MV-4-11 (cell line): ENCODE results near the gene RPLP2.
A peak's percentile ranks its signal among the peaks of the same experiment; 100 is the strongest.

Experiments
- DNase-seq: peaks from one replicate; lab custom pipeline; 2025; lab: John Stamatoyannopoulos, UW

Gene RPLP2

DNA sequence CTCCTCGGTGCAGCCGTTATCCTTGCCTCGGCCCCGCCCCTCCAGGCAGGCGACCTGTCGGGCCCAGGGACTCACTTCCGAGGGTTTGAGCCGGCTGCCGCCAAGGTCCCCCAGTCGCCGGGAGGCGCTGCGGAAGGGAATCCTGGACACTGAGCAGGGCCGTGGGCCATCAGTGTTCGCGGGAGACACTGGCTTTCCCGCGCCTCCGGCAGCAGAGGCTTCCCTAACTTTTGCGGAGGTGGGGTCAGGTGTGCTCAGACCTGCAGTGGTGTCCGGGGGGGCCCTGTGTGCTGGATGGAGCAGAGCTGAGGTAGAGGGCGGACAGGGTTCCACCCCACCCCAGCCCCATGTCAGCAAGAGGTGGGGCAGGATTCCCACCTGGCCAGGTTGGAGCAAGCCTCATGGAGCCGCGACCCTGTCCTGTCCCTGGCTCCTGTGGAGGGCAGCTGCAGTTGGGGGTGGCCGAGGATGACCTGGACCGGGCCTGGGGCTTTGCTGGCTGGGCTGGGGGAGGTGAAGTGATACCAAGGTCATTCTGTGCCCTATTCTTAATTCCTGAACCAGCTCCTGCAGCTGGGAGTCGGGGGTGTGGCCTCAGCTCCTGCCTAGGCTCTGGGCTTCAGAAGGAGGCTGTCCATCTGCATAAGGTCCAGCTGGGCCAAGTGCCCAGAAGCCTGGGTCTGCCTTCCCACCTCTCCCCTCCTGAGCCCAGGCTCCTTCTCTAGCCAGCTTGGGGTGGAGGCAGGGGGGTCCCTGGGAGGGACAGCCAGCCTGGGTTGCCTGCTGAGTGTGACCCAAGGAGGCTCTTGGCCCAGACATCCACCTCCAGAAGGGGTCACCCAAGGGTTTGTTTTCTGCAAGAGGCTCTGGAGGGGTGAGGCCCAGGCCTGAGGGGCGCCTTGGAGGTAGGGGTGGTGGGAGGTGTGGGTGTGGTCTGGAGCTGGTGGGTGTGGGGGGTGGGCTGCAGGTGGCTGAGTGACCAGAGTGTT is 41.3 kb downstream of the RPLP2 start:
- DNase-seq, result no peak

DNA sequence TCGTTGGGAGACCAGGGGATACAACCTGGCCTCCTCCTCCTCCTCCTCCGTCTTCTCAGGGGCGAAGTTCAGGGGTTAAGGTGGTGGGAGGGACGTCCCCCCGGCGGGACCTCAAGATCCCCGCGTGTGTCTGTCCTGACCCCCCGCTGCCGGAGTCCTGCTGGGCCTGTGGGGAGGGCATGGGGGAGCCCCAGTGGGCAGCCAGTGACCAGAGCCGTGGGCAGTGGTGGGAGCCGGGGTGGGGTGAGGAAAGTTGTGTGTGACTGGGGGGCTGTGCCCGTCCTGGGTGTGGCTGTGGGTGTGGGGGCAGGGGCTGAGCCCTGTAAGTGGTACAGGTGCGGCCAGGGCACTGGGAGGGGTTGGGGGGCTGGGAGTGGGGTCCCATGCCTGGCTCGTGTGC is 43.0 kb downstream of the RPLP2 start:
- DNase-seq, result no peak

DNA sequence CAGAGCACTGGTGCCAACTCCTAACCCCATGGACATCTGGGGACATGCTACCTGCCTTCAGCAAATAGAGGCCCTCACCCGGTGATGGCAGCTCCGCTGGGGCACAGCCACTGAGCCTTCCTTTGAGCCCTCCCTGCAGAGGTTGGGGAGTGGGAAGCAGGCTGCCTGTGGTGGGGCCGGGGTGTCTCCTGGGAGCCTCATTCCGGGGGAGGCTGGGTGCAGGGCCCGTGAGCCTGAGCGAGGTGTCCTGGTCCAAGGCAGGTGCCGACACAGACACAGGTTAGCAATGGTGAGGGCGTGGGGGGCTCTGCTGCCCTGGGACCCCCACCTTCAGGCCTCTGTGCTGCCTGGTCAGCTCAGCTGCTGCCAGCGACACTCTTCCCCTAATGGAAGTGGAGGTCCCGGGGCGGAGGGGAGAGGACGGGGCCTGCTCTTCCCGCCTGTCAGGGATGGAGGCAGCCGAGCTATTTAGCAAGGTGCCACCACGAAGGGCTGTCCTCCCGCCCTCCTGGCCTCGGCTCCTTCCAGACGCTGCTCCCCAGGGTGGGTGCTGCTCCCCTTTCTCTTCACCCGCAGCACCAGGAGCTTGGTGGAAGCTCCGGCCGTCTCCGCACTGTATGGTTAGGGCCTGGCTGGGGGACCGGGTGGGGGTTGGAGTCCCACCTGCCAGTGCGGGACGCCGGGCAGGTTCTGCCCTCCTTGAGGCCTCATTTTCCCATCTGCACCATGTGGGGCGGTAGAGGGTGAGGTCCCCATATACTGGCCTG is 44.1 kb downstream of the RPLP2 start:
- no peak for DNase-seq

DNA sequence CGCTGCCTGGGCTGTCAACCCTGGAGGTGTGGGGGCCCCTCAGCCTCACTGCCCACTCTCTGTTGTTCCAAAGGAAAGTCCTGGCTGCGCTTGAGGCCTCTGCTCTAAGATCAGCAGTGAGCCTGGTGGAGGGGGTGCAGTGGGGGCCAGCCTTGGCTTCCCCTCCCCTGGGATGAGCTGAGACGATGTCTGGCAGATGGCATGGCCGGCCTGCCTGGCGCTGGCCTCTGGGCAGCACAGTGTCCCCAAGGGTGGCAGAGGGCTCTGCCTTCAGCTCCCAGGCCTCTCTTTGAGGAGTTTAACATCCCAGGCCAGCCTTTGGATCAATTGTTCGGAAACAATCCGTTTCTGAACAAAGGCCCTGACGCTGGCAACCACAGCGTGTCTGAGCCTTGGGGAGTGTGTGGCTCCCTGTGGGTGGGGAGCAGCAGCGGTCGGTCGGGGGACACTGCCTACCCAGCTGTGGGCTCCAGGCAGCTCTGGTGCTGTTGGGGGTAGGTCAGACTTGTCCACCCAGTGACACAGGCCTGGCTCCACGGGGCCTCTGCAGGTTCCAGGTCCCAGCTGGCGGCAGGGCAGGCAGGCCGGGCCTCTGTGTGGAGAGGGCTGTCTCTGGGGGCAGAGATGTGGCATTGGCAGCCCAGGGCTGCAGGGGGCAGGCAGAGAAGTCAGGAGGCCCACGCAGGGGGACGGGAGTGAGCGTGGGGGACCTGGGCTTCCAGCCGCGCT is 45.0 kb downstream of the RPLP2 start:
- no peak for DNase-seq

DNA sequence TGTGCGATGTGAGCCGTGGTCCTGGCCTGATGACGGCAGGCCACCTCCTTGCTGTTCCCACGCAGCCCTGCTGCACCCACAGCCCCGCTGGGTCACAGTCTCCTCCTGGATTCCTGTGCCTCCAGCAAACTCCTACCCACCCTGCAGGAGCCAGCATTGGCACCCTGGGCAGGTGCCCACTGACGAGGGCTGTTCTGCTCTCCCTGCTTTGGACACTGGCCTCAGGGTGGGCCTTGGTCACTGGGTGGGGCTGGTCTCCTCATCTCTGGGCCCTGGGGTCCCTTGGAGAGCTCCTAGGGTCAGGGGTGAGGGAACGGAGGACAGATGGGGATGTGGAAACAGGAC is 45.5 kb downstream of the RPLP2 start:
- no peak for DNase-seq

DNA sequence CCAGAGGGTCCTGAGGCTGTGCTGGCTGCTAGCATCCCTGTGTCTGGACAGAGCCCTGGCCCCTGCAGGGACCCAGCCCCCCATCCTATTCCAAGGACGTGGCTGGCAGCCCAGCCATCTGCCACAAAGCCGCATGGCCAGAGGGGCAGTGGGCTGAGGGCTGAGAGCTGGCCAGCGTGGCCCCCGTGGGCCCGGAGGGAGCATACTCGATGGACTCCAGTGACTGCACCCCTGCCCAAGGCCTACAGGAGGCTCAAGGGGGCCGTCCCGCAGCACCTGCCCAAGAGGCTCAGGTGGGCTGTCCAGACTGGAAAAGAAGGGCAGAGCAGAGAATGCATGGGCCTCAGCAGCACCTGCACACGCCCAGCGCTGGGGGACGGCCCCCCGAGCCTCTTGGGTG is 46.0 kb downstream of the RPLP2 start:
- no peak for DNase-seq

DNA sequence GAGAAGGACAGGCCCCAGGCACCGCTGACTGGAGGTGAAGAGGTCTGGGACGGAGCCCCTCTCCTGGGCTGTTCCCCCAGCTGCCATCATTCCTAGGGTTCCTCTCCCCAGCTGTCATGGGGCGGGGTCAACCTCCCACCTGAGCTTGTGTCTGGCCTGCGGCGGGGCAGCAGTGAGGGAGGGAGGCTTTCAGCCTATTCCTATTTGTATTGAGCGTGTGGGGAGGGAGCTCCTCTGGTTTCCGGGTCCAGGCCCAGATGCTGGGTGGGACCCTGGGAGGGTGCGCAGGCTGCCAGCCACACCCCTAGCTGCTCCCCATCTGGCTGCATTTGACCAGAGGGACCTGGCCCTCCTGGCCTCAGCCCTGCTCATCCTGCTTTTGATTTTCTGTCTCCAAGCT is 46.6 kb downstream of the RPLP2 start:
- no peak for DNase-seq

DNA sequence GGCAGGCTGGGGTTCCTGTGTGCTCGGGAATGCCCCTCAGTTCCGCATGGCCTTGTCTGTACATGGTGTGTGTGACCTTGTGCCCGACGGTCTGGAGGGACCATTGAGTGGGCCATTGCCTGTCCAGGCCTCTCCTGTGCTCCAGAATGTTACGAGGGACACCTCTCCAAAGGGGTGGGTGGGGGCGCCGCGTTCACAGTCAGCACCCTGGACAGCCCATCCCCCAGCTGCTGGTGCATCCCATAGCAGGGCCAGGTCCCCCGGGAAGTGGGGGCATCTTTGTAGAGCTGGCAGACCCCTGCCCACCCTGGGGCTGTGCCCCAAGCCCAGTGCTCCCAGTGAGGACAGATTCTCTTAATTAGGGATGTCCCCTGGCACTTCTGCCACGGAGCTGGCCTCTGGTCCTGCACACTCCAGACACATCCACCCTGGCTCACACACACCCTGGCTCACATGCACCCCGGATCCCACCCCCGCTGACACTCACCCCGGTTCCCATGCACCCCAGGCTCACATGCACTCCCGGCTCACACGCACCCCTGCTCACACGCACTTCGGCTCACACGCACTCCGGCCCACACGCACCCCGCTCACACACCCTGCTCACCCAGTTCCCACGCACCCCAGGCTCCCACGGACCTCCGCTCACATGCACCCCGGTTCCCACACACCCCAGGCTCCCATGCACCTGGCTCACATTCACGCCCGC is 48.4 kb downstream of the RPLP2 start:
- DNase-seq, result no peak

DNA sequence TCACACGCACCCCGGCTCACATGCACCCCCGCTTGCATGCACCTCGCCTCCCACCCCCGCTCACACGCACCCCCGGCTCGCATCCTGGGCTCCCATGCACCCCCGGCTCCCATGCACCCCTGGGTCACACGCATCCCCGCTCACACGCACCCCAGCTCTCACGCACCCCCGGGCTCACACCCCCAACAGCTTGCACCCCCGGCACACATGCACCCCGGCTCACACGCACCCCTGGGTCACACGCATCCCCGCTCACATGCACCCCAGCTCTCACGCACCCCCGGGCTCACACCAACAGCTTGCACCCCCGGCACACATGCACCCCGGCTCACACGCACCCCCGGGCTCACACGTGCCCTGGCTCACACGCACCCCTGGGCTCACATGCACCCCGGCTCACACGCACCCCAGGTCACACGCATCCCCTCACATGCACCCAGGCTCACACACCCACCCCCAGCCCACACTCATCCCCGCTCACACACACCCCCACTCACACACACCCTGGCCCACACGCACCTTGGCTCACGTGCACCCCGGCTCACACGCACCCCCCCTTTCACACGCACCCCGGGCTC is 49.1 kb downstream of the RPLP2 start:
- DNase-seq, result no peak

DNA sequence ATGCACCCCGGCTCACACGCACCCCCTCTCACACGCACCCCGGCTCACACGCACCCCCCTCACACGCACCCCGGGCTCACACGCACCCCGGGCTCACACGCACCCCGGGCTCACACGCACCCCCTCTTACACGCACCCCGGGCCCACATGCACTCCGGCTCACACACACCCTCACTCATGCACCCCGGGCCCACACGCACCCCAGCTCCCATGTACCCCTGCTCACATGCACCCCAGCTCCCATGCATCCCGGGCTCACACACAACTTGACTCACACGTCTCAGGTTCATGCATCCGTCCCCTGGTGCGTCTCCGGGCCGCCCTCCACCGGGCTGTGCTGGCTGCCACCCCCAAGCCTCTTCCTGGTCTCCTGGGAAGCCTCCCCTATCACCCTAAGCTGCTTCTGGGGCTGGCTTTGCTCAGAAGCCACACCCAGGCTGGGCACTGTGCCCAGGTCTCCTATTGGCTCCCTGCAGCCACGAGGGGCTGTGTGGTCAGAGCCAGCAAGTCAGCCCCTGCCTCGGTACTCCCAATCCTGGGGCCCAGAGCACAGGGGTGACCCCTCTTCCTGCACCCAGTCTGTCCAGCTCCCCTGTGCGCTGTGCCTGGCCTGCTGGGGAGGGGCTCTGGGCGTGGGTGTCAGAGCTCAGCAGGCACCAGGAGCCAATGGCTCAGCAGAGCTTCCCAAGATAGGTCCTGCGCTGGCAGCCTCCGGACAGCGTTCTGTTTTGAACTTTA is 49.8 kb downstream of the RPLP2 start:
- DNase-seq, result peak; percentile 44

DNA sequence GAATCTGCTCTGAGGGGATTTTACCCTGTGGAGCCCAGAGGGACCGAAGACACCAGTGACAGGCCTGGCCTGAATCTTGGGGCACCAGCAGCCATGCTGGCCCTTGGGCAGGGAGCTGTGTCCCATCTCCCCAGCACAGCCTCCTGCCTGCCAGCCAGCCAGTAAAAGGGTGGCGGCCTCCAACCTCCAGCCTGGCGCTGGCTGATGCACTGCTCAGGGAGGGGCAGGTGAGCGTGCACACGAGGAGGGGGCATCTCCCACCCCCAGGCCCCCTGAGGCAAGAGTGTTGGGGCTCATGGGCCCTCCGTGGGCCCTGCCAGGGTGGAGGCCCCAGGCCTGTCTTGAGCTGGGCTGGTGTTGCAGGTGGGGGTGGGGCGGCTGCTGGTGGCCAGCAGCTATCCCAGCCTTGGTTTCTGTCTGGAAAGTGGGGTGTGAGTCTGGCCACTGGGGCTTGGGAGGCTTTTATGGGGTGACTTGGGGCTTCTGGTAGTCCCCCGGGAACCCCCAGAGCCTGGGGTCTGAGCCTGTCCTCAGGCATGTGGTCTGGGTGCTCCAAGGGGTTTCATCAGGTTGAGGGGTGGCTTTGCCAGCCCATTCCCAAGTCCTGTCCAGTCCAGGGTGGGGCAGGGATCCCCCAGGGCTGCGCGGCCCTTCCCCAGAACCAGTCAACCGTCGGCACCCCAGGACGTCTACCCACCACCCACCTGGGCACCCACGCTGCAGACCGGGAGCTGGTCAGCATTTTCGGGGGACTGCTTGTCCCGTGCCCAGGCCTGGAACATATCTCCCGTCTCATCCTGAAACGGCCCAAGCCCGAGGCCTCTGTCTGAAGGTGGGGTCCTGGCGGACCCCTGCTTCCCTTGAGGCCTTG is 50.7 kb downstream of the RPLP2 start:
- DNase-seq, result no peak

DNA sequence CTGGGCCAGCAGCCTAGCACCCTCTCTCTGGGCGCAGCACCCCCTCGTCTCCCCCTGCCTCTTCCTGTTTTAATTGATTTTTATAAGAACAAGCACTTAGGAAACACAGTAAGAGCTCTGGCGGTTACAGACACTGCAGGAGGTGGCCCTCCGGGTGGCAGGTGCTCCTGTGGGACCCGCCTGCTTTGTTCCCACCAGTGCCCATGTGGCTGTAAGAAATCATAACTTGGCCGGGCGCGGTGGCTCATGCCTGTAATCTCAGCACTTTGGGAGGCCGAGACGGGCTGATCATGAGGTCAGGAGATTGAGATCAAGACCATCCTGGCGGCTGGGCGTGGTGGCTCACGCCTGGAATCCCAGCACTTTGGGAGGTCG is 51.3 kb downstream of the RPLP2 start:
- no peak for DNase-seq

DNA sequence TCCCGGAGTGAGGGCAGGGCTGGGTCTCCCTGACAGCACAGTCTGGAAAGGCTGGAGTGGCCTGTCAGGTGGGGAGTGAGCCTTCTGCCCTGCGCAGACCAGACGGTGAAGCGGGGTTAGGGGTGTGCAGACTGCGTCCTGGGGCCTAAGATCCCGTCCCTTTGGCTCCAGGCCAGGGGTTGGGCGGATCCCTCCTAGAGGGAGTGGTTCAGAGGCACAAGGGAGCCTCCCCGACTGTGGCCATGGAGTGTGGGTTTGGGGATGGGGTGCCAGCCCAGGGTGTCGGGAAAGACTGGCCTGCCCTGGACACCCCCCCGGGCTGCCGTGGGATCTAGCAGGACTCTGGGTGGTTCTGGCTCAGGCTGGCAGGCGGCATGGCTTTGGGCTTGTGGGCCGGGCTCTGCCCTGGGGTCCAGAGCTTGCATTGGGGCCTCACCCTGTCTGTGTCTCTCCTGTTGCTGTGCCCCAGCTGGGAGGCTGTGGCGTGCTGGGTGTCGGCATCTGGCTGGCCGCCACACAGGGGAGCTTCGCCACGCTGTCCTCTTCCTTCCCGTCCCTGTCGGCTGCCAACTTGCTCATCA is 52.4 kb downstream of the RPLP2 start:
- no peak for DNase-seq
